GM18502 (cell line): ENCODE results near the gene CDK14.

Source experiments
- ATAC-seq: cut with Tn5 transposase; IDR thresholded peaks from one replicate; pipeline ENCODE4 v1.9.1; 2021; ENCODE audit warnings: mild to moderate bottlenecking; ENCODE audit not compliant: unreplicated experiment, poor library complexity

The CDK14 gene

GRCh38 chr7:90595801-90596670 lies at the start of gene CDK14:
CDK14 (plus strand) TSS chr7:90596321; CDS start chr7:90596628, 307 bp downstream.
- ATAC-seq: peak; percentile 65

- ATAC-seq: no peak
Measured at GRCh38 chr7:90551036-90551435, 45.1 kb upstream of the CDK14 start.

GRCh38 chr7:90552521-90552920 lies 43.6 kb upstream of the CDK14 start:
- no peak for ATAC-seq

GRCh38 chr7:90560730-90561129 lies 35.4 kb upstream of the CDK14 start:
- ATAC-seq: no peak

GRCh38 chr7:90563286-90563685 lies 32.8 kb upstream of the CDK14 start:
- no peak for ATAC-seq

- no peak for ATAC-seq
Measured at GRCh38 chr7:90564455-90564854, 31.7 kb upstream of the CDK14 start.

GRCh38 chr7:90568213-90568612 lies 27.9 kb upstream of the CDK14 start:
- no peak for ATAC-seq

GRCh38 chr7:90569368-90569767 lies 26.8 kb upstream of the CDK14 start:
- ATAC-seq: no peak

- no peak for ATAC-seq
Measured at GRCh38 chr7:90570373-90570959, 25.7 kb upstream of the CDK14 start.

GRCh38 chr7:90574146-90574819 lies 21.8 kb upstream of the CDK14 start:
- ATAC-seq: no peak

- ATAC-seq: no peak
Measured at GRCh38 chr7:90574820-90575187, 21.3 kb upstream of the CDK14 start.

- ATAC-seq: no peak
Measured at GRCh38 chr7:90579181-90579688, 16.9 kb upstream of the CDK14 start.

GRCh38 chr7:90580051-90580450 lies 16.1 kb upstream of the CDK14 start:
- ATAC-seq: no peak

- ATAC-seq: no peak
Measured at GRCh38 chr7:90582164-90582563, 14.0 kb upstream of the CDK14 start.

- ATAC-seq: no peak
Measured at GRCh38 chr7:90584378-90584777, 11.7 kb upstream of the CDK14 start.

GRCh38 chr7:90586091-90586490 lies 10.0 kb upstream of the CDK14 start:
- ATAC-seq: no peak

GRCh38 chr7:90587766-90588165 lies 8.4 kb upstream of the CDK14 start:
- no peak for ATAC-seq

- no peak for ATAC-seq
Measured at GRCh38 chr7:90592033-90592432, 4.1 kb upstream of the CDK14 start.

GRCh38 chr7:90593205-90593604 lies 2.9 kb upstream of the CDK14 start:
- ATAC-seq: no peak

- no peak for ATAC-seq
Measured at GRCh38 chr7:90594751-90595317, 1.3 kb upstream of the CDK14 start.

GRCh38 chr7:90595342-90595800 lies 750 bp upstream of the CDK14 start:
- ATAC-seq: peak; percentile 14
